CD4-positive, alpha-beta T cell treated with Interleukin-4 for 1 hour (primary cell): ENCODE measurements around the gene CENPI.
"Not testable (repeated sequence)": the region's sequence is repeated elsewhere in the genome, so short reads cannot be mapped to it uniquely, and the experiment has no call there.

Source experiments
- DNase-seq, 2 donors: peaks; one replicate each; pipeline ENCODE4 v3.0.0-alpha.2; 2020 to 2022

Gene CENPI

GRCh38 chrX:101097546-101098453 is at the start of gene CENPI:
Gene CENPI (plus strand): TSS chrX:101098204. CDS start chrX:101101071, 2,867 bp downstream.
- DNase-seq, result peak; percentile 96

GRCh38 chrX:101051153-101051548 is 46.9 kb upstream of the CENPI start:
- DNase-seq, result no peak

GRCh38 chrX:101051549-101052302 is 46.3 kb upstream of the CENPI start, which contains the start of gene TRMT2B:
Gene TRMT2B (minus strand): TSS chrX:101052111. CDS start chrX:101042289, 9,822 bp downstream.
- DNase-seq, result peak; percentile 84

GRCh38 chrX:101056551-101056950 is 41.5 kb upstream of the CENPI start:
- DNase-seq, result not testable (repeated sequence)

GRCh38 chrX:101057093-101057714 is 40.8 kb upstream of the CENPI start:
- DNase-seq, result no peak

GRCh38 chrX:101062176-101062575 is 35.8 kb upstream of the CENPI start:
- no peak for DNase-seq

- no peak for DNase-seq
These were observed 26.4 kb upstream of the CENPI start for GRCh38 chrX:101071582-101071981.

- DNase-seq, result no peak
These were observed 19.0 kb upstream of the CENPI start, which contains the start of gene TMEM35A for GRCh38 chrX:101078716-101079598. Gene TMEM35A (plus strand): TSS chrX:101078879. CDS start chrX:101079003, 124 bp downstream.

- DNase-seq, result no peak
These were observed 18.2 kb upstream of the CENPI start for GRCh38 chrX:101079736-101080270.

- no peak for DNase-seq
These were observed 17.5 kb upstream of the CENPI start for GRCh38 chrX:101080326-101081124.

GRCh38 chrX:101081231-101081630 is 16.8 kb upstream of the CENPI start:
- no peak for DNase-seq

GRCh38 chrX:101091817-101092216 is 6.2 kb upstream of the CENPI start:
- DNase-seq, result no peak

- no peak for DNase-seq
These were observed 10.3 kb downstream of the CENPI start for GRCh38 chrX:101108284-101108683.

- no peak for DNase-seq
These were observed 19.7 kb downstream of the CENPI start for GRCh38 chrX:101117701-101118100.

- DNase-seq, result no peak
These were observed 38.2 kb downstream of the CENPI start for GRCh38 chrX:101136235-101136634.
